GM06990 (cell line): ENCODE measurements around the gene MICU2.
"Not testable (repeated sequence)": the region's sequence is repeated elsewhere in the genome, so short reads cannot be mapped to it uniquely, and the experiment has no call there.

ENCODE experiments used
- DNase-seq: peaks from one replicate; pipeline ENCODE4 v3.0.0-alpha.2; 2011; ENCODE audit not compliant: insufficient read length; ENCODE audit errors: extremely low read depth
- H3K27me3 ChIP-seq: replicated peaks from 2 replicates; pipeline ENCODE4 v1.6.0; 2011; ENCODE audit warnings: low read length; ENCODE audit not compliant: control insufficient read depth, insufficient read depth
- H3K36me3 ChIP-seq: 2 replicates; pipeline ENCODE4 v1.5.1; 2011; ENCODE audit warnings: low read length; ENCODE audit not compliant: control insufficient read depth, insufficient read depth
- H3K4me3 ChIP-seq: replicated peaks from 2 replicates; pipeline ENCODE4 v1.5.1; 2011; ENCODE audit warnings: low read depth, mild to moderate bottlenecking, control low read depth, low read length
- CTCF ChIP-seq: IDR thresholded peaks from 2 replicates; pipeline ENCODE4 v1.5.1; 2011; ENCODE audit warnings: low read length, control low read depth, mild to moderate bottlenecking, inconsistent platforms; ENCODE audit not compliant: insufficient read depth, poor library complexity, severe bottlenecking

The MICU2 gene

GRCh38 chr13:21557995-21558394 lies 46.0 kb downstream of the MICU2 start:
- peak; percentile 47 for TF ChIP-seq CTCF
- H3K4me3 ChIP-seq, result no peak overlapping the region
- DNase-seq, result no peak
- H3K36me3 ChIP-seq, result no peaks in the 10 kb centered on the region
- H3K27me3 ChIP-seq, result no peaks in the 10 kb centered on the region

GRCh38 chr13:21556051-21556450 lies 47.9 kb downstream of the MICU2 start:
- no peaks in the 10 kb centered on the region for H3K27me3 ChIP-seq
- H3K4me3 ChIP-seq, result no peak overlapping the region
- no peak for DNase-seq
- TF ChIP-seq CTCF, result no peak
- no peaks in the 10 kb centered on the region for H3K36me3 ChIP-seq

GRCh38 chr13:21553261-21553660 lies 50.7 kb downstream of the MICU2 start:
- not testable (repeated sequence) for H3K36me3 ChIP-seq, H3K4me3 ChIP-seq, DNase-seq, H3K27me3 ChIP-seq

- no peak for TF ChIP-seq CTCF
- Histone ChIP-seq H3K4me3 (no peak overlapping the region), H3K27me3 (no peaks in the 10 kb centered on the region), H3K36me3 (no peaks in the 10 kb centered on the region; the same call in 1 of the 2 replicates)
- DNase-seq, result no peak
Measured at GRCh38 chr13:21550918-21551317, 53.1 kb downstream of the MICU2 start.

- no peaks in the 10 kb centered on the region; the same call in 1 of the 2 replicates for H3K36me3 ChIP-seq
- no peak for TF ChIP-seq CTCF
- H3K27me3 ChIP-seq, result no peaks in the 10 kb centered on the region
- H3K4me3 ChIP-seq, result no peak overlapping the region
- DNase-seq, result no peak
Measured at GRCh38 chr13:21549633-21550032, 54.3 kb downstream of the MICU2 start.

GRCh38 chr13:21548577-21548976 lies 55.4 kb downstream of the MICU2 start:
- Histone ChIP-seq H3K4me3 (no peak overlapping the region), H3K36me3 (no peaks in the 10 kb centered on the region; the same call in 1 of the 2 replicates), H3K27me3 (no peaks in the 10 kb centered on the region)
- DNase-seq, result no peak
- no peak for TF ChIP-seq CTCF
